Activated naive CD4-positive, alpha-beta T cell treated with anti-CD3 and anti-CD28 coated beads, Interleukin-2, amount 10 ng/mL, durations not matched to agents 7 days and 5 days (primary cell): ENCODE data around the gene GRIP2.

Experiments
- CTCF ChIA-PET: fragments of 350-600 bp; sonication (Branson Sonifier 250); formaldehyde crosslinking; loops from one replicate; lab custom pipeline; 2021; ENCODE audit warnings: antibody characterized with exemption; lab: Charles Lee
- DNase-seq: peaks from one replicate; pipeline ENCODE4 v3.0.0-alpha.2; 2020
- H3K27ac Mint-ChIP-seq: one replicate; pipeline ENCODE4 v1.8.0; 2021; ENCODE audit warnings: mild to moderate bottlenecking, moderate library complexity, mixed read lengths
- H3K27me3 Mint-ChIP-seq: one replicate; pipeline ENCODE4 v1.8.0; 2021; ENCODE audit warnings: mild to moderate bottlenecking, mixed read lengths
- H3K36me3 Mint-ChIP-seq: one replicate; pipeline ENCODE4 v1.8.0; 2021; ENCODE audit warnings: mixed read lengths
- H3K4me1 Mint-ChIP-seq: one replicate; pipeline ENCODE4 v1.8.0; 2021; ENCODE audit warnings: mixed read lengths
- H3K4me3 Mint-ChIP-seq: one replicate; pipeline ENCODE4 v1.8.0; 2021; ENCODE audit warnings: mild to moderate bottlenecking, moderate library complexity, mixed read lengths
- H3K9me3 Mint-ChIP-seq: one replicate; pipeline ENCODE4 v1.8.0; 2021; ENCODE audit warnings: mixed read lengths

Gene GRIP2

DNA sequence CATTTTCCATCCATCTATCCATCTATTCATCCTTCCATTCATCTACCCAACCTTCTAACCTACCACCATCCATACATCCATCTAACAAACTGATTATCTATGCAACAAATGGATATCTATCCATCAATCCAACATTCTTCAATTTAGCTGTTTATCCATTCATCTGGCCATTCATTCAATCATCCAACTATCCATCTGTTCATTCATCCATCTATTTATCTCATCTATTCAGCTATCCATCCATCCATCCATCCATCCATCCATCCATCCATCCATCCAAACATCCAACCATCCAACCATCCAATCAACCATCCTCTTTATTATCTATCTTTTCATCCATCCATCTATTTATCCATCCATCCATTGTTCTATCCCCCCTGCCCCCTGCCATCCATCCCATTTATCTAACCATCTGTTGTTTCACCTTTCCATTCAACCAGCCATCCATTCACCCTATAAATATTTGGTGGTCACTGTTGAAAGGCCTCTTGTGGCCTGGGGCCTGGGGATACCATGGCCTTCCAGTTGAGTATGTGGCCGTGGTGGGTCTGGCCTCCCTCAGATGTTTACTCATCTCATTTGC, 93.1 kb downstream of the GRIP2 start:
- Mint-ChIP-seq H3K36me3 (peaks cover 50% of the 10 kb centered on the region), H3K27me3 (no peaks in the 10 kb centered on the region), H3K9me3 (no peaks in the 10 kb centered on the region), H3K27ac (no peak overlapping the region), H3K4me1 (no peaks in the 10 kb centered on the region), H3K4me3 (no peak overlapping the region)
- CTCF ChIA-PET: interaction anchor here (0.6 to 1.3 kb wide), 2 partner anchors 179 to 244 kb away, joined by 3 read pairs; no protein-coding TSS in a partner anchor
- DNase-seq: no peak

DNA sequence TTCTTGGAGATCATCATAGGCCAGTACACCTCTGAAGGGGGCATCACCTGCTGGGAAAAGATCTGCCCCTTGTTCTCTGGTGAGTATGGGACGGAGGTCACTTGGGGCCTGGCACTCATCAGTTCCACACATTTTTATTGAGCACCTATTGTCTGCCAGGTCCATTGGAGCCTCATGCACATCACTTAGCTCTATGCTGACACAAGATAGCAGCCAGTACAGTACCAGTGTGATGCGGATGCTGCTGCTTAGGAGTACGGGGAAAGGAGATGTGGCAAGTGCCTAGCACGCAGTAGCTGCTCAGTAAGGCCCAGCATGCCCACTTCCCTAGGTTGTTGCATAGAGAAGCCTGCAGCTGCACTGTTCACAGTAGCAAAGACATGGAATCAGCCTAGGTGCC, 94.4 kb downstream of the GRIP2 start:
- H3K27ac Mint-ChIP-seq: no peak overlapping the region

DNA sequence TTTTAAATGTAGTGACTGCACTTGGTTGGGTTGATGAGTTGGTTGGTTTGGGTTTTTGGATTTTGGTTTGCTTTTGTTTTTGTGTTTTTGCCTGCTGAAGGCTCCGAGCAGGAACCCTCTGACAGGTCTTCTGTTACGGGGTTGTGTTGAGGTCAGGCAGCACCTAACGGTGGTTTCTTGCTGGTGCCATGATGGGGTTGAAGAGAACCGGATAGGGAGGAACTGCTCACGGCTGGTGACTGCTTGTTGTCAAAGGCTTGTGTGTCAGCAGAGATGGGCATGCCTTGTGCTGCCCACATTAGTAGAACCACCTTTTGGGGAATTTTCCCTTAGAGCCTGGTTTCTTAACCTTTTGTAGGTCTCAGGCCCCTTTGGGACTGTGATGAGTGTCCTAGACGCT, 95.8 kb downstream of the GRIP2 start:
- peaks cover 44% of the 10 kb centered on the region for H3K36me3 Mint-ChIP-seq
- CTCF ChIA-PET: no interaction called here

More for the DNA sequence above, 94.4 kb downstream of the GRIP2 start:
- DNase-seq: no peak
- Mint-ChIP-seq H3K4me1 (no peaks in the 10 kb centered on the region), H3K36me3 (peaks cover 45% of the 10 kb centered on the region), H3K4me3 (no peak overlapping the region), H3K9me3 (no peaks in the 10 kb centered on the region), H3K27me3 (no peaks in the 10 kb centered on the region)
- CTCF ChIA-PET: interaction anchor here (1.3 kb wide), 1 partner anchor 242 kb away, joined by 3 read pairs; no protein-coding TSS in a partner anchor

DNA sequence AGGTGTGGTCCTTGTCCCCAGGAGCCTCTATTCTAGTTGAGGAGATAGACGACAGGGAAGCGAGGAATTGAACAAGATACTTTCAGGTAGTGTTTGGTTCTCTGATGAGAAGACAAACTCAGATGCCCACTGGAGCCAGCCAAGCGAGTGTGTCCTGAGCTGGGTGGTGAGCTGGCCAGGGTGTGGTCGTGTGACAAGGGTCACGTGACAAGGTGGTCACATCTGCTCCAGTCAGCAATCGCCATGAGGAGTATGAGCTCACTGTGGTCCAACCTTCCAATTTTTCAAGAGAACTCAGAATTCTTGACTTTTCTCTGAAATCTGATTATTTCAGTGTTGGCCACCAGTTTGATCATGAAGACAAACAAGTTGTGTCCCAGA, 98.2 kb downstream of the GRIP2 start:
- peaks cover 22% of the 10 kb centered on the region for H3K36me3 Mint-ChIP-seq
- no peak overlapping the region for H3K4me3 Mint-ChIP-seq
- no peaks in the 10 kb centered on the region for H3K27me3 Mint-ChIP-seq
- CTCF ChIA-PET: interaction anchor here (1.2 kb wide), 1 partner anchor 26 kb away, joined by 4 read pairs; no protein-coding TSS in a partner anchor
- no peak for DNase-seq
- H3K9me3 Mint-ChIP-seq: no peaks in the 10 kb centered on the region
- H3K27ac Mint-ChIP-seq: peak overlapping the region; percentile 55
- peaks cover 7% of the 10 kb centered on the region for H3K4me1 Mint-ChIP-seq

More for the DNA sequence above, 95.8 kb downstream of the GRIP2 start:
- H3K27me3 Mint-ChIP-seq: no peaks in the 10 kb centered on the region
- H3K27ac Mint-ChIP-seq: no peak overlapping the region
- H3K9me3 Mint-ChIP-seq: no peaks in the 10 kb centered on the region
- H3K4me3 Mint-ChIP-seq: no peak overlapping the region
- DNase-seq: no peak
- H3K4me1 Mint-ChIP-seq: peaks cover 4% of the 10 kb centered on the region

DNA sequence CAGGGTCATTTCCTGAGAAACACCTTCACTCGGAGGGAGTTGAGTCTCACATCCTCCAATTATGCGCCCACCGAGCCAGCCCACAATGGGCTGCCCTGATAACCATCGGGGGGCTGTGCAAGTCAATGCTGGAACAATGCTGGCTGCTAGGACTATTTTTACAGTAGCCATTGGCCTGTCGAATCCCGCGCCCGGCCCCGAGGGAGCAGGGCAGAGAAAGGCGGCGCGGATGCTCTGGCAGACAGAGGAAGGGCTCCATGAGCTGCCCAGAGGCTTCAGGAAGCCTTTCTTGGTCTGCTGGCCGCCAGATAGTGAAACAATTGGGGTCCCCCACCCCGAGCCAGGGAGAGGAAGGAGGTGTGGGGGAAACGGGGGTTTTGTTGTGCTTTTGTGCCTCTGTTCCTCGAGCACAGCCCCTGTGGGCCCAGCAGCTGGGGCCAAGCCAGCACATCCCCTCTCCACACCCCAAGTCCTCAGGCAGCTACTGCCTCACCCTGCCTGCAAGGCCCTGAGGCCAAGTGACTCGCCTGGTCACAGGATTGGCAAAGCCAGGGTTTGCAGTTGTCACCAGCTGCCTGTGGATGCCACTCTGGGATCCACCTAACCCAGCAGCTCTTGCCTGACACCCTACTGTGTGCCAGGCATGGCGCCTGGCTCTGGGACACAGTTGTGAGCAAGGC, 98.8 kb downstream of the GRIP2 start:
- CTCF ChIA-PET: interaction anchor here (1.2 kb wide), 1 partner anchor 27 kb away, joined by 4 read pairs; no protein-coding TSS in a partner anchor
- H3K27me3 Mint-ChIP-seq: no peaks in the 10 kb centered on the region
- no peaks in the 10 kb centered on the region for H3K9me3 Mint-ChIP-seq
- peaks cover 18% of the 10 kb centered on the region for H3K36me3 Mint-ChIP-seq
- no peak for DNase-seq
- peak overlapping the region; percentile 55 for H3K27ac Mint-ChIP-seq
- peaks cover 11% of the 10 kb centered on the region for H3K4me1 Mint-ChIP-seq
- no peak overlapping the region for H3K4me3 Mint-ChIP-seq

DNA sequence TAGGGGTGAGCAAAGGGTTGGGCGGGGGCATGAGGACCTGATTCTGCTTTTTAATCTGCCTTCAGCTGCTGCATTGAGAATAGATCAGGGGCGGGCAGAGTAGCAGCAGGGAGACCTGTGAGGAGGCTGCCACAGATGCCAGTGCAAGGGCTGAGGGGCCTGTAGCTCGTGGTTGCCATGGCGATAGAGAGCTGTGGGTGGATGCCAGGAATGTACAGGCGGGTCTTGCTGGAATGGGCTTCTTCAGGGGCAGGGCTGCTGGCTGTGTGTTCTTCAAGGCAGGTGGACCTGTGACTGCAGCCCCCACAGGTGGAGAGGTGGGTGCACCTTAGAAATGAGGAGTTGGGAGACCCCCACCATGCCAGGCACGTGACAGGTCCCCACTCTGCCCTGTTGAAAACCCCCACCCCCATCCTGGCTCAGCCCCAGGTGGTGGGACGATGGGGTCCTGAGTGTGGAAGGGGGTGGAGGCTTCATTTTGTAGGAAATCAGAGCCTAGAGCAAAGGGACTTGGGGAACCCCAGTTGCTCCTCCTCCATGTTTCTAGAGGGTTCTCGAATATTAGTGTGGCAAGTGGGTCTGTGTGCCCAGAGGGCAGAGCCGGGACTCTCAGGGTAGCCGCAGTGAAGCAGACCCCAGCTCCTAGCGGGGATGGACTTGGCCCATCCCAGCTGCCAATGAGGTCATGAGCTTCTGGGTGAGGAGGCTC, 99.5 kb downstream of the GRIP2 start:
- H3K36me3 Mint-ChIP-seq: peaks cover 12% of the 10 kb centered on the region
- no peak for DNase-seq
- H3K27ac Mint-ChIP-seq: no peak overlapping the region
- CTCF ChIA-PET: no interaction called here
- no peaks in the 10 kb centered on the region for H3K9me3 Mint-ChIP-seq
- H3K27me3 Mint-ChIP-seq: no peaks in the 10 kb centered on the region
- peaks cover 11% of the 10 kb centered on the region for H3K4me1 Mint-ChIP-seq
- H3K4me3 Mint-ChIP-seq: no peak overlapping the region

DNA sequence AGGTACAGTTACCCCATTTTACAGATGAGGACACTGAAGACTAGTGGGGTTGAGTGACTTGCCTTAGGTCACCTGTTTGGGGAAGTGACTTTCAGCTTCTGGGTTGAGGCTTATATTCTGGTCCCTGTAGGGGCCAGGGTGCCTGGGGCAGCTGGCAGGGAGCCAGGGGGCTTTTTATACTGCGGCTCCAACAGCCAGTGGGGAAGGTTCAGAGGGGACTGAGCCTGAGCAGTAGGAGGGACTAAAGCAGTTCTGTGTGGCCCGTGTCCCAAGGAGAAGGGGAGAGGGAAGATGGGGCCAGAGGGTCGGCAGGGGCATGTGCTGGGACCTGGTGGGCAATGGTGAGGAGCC, 100.0 kb downstream of the GRIP2 start:
- no peak for DNase-seq
- peaks cover 9% of the 10 kb centered on the region for H3K36me3 Mint-ChIP-seq
- no peaks in the 10 kb centered on the region for H3K27me3 Mint-ChIP-seq
- CTCF ChIA-PET: no interaction called here
- no peaks in the 10 kb centered on the region for H3K9me3 Mint-ChIP-seq
- H3K27ac Mint-ChIP-seq: no peak overlapping the region
- peaks cover 12% of the 10 kb centered on the region for H3K4me1 Mint-ChIP-seq
- H3K4me3 Mint-ChIP-seq: no peak overlapping the region

DNA sequence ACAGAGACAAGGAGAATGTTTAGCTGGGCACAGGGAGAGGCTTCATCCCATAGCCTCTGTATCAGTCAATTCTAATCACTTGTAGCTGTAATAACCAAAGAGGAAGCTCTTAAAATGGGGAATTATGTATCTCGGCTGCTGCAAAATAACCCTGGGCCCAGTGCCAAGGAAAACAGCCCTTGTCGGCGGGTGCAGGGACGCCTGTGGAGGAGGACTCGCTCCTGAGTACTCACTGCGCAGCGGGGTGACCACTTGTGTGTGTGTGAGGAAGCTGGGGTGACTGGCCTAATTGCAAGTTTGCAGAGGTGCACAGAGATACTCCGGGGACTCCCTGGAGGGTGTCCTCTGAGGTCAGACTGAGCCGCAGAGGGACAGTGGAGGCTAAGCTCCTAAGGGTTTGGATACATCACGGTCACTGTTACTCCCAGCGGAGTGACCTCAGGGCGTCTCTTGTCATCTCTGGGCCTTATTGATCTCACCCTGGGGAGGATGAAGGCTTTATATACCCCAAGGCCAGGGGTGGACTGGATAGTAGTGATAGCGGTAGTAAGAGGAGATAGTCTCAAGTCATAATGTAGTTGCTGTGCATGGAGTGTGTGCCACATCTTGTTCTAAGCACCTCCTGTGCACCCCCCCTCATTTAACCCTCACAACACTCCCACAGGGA, 100.5 kb downstream of the GRIP2 start:
- no peak for DNase-seq
- Mint-ChIP-seq H3K27ac (no peak overlapping the region), H3K27me3 (no peaks in the 10 kb centered on the region), H3K36me3 (peaks cover 8% of the 10 kb centered on the region), H3K4me1 (peaks cover 18% of the 10 kb centered on the region), H3K9me3 (no peaks in the 10 kb centered on the region), H3K4me3 (no peak overlapping the region)
- CTCF ChIA-PET: no interaction called here
